GM12874 (cell line): ENCODE data around the gene MLLT10.

Source experiments
- TF ChIP-seq, protein P1 (sequence below): IDR thresholded peaks from 2 replicates; pipeline ENCODE4 v1.5.1; 2011; ENCODE audit warnings: low read depth, mild to moderate bottlenecking, control low read depth, low read length, moderate library complexity; ENCODE audit not compliant: insufficient read depth

Gene MLLT10

DNA sequence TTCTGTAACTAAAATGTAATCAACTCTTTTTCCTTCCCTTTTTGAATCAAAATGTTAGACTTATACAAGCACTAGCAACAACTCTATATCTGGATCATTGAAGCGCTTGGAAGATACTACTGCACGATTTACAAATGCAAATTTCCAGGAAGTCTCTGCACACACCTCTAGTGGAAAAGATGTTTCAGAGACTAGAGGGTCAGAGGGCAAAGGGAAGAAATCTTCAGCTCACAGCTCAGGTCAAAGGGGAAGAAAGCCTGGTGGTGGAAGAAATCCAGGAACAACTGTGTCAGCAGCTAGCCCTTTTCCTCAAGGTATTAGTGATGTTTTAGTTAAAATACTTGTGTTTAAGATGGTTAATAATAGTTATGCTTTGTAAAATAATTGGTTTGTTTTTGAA lies 136.4 kb downstream of the MLLT10 start:
- TF ChIP-seq, protein P1, sequence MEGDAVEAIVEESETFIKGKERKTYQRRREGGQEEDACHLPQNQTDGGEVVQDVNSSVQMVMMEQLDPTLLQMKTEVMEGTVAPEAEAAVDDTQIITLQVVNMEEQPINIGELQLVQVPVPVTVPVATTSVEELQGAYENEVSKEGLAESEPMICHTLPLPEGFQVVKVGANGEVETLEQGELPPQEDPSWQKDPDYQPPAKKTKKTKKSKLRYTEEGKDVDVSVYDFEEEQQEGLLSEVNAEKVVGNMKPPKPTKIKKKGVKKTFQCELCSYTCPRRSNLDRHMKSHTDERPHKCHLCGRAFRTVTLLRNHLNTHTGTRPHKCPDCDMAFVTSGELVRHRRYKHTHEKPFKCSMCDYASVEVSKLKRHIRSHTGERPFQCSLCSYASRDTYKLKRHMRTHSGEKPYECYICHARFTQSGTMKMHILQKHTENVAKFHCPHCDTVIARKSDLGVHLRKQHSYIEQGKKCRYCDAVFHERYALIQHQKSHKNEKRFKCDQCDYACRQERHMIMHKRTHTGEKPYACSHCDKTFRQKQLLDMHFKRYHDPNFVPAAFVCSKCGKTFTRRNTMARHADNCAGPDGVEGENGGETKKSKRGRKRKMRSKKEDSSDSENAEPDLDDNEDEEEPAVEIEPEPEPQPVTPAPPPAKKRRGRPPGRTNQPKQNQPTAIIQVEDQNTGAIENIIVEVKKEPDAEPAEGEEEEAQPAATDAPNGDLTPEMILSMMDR: no peak

DNA sequence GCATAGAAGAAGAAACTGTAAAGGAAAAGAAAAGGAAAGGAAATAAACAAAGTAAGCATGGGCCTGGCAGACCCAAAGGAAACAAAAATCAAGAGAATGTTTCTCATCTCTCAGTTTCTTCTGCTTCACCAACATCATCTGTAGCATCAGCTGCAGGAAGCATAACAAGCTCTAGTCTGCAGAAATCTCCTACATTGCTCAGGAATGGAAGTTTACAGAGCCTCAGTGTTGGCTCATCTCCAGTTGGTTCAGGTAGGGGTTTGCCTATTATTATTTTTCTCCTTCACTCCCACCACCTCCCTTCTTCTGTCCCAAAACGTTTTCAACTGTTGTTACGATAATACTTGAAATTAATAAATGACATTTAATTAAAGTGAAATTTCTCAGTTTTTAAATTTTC lies 139.6 kb downstream of the MLLT10 start:
- TF ChIP-seq, protein P1: no peak

DNA sequence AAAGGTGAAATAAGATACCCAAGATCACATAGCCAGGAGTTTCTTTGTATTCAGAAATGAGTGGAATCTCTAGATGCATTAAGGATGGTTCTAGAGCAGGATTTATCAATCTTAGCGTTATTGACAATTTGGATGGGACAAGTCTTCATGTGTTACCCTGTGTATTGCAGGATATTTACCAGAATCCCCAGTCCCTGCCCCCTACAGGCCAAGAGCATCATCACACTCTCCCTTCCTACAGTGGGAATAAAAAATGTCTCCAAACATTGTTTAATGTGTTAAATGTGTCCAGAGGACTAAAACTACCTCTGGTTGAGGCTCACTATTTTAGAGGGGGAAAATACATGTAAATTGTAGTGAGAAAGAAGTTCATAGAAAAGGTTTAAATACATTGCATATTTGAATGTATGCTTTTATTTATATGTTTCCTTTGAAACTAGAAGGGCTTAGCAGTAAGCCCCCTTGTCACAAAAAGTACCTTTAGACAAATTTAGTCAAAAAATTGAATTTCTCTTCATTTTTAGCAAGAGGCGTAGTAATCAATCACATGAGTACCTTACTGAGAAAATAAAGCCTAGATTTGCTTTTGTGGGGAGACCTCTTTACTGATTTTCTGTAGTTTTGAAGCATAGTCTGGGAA lies 141.2 kb downstream of the MLLT10 start:
- TF ChIP-seq, protein P1: peak; percentile 75

DNA sequence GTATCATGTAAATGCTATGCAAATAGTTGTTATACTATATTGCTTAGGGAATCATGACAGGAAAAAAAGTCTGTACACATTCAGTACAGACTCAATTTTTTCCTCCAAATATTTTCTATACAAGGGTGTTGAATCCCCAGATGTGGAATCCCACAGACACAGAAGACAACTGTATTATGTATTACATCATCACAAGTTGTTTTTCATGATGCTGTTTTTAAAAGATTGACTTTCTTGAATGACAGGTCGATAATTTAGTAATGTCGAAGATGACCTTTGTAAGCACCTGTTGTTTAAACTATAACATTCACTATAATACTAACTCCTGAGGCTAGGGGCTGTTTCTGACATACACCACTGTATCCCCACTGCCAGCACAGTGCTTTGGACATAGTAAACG lies 143.5 kb downstream of the MLLT10 start:
- TF ChIP-seq, protein P1: no peak

DNA sequence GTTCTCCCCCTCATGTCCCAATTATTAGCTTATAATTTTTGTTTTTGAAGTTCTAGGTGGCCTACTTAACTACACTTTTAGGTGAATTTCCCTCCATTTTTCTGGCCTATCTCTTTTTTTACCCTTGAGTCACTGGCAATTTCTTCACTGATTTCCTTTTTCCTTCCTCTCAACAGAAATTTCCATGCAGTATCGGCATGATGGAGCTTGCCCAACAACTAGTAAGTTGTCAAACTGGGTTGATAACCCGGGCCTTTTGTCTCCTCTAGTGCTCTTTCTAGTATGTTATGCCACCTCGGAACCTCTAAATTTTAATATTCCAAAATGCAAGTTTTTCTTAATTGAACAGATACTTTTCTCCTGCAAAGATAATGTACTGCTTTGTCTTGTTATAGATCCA lies 147.1 kb downstream of the MLLT10 start:
- TF ChIP-seq, protein P1: no peak

DNA sequence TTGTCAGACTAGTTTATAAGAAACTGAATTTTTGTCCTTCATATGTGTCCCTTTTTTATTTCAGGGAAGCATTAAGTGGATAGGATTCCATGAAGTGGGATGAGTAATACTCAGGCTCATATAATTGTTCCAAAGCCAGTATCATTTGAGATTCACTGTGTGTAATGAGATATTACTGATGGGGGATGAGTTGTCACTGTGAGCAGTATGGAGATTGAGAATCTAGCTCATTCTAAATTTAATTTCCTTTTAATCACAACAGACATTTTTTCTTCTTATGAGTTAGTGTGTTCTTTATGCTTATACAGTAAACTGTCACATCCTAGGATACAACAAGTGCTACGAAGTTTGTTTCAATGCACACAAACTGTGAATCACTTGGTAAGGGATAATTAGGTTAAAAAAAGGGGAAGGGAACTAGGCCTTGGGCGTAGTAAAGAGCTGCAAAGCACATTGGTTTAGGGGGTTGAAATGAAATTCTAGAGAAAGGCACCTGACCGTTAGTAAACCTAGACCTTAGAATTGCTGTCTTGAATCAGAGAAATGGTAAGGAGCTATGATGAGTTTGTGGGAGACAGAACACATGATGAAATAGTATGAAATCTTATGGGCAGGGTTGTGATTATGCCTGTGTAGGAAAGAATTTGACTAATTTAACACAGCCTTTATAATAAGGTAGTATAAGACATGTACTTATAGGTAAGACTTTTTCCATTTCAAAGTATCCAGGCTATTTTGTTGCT lies 153.4 kb downstream of the MLLT10 start:
- TF ChIP-seq, protein P1: no peak

DNA sequence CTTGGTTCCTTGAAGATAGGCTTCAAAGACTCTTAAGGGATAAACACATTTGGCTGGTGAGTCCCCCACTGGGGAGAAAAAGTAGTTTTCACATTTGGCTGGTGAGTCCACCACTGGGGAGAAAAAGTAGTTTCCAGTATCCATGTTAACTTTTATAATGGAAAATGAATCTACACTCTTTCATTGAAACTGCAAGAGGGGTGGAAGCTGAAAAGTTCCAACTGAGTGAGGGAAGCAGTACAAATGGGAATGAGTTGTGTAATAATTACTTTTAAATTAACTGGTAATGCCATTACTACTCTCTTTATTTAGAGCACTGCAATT lies 153.9 kb downstream of the MLLT10 start:
- TF ChIP-seq, protein P1: no peak
